CD4-positive, alpha-beta T cell treated with Interferon alpha-2 for 1 hour (primary cell): ENCODE data around the gene TRABD.
"Not testable (repeated sequence)": the region's sequence is repeated elsewhere in the genome, so short reads cannot be mapped to it uniquely, and the experiment has no call there.

Experiments
- DNase-seq, 2 donors: peaks; one replicate each; pipeline ENCODE4 v3.0.0-alpha.2; 2020 to 2022

Gene TRABD

DNA sequence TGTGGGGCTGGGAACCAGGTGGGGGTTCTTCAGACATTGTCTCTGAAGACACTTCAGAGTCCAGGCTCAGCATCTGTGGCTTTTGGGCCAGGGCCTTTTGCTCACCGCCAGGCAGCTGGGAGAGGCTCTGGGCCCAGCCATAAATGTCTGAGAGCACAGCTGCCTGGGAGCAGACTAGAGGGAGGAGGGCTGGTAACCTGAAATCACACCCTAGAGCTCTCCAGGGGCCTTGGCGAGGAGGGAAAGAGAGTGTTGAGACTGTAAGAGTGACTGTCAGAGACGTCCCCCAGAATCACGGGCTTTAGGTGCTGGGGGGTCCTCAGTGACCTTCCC, 4.1 kb downstream of the TRABD start:
- no peak for DNase-seq

DNA sequence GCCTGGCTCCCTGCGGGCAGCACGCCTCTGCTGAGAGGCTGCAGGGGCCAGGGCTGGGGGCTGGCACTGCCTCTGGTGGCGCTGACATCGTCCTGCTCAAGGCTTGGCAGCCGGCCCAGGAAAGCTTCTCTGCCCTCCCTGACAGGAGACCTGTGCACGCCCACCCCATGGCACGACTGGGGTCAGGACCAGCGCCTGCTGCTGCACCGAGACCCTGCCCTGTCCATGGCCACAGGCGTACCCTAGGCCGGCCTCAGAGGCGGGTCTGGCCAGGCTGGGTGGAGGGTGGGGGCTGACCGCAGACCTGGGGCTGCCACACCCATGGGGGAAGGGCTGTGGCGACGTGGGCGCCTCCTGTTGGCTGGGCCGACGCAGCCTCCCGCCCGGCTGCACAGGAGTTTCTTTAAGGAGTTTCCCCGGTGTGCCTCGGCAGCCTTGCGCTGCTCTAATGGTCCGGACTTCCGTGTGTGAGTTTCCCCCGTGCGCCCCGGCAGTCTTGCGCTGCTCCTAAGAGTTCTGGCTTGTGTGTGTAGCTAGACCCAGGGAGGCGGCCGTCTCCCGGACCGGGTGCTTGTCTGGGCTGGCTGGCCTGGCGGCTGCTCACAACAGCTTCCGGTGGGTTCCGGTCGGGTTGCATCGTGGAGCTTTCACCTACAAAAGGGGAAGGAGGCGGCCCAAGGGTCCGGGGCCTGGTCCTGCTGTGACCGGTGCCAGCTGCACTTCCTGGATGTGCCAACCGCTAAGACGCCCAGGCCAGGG, 4.6 kb downstream of the TRABD start:
- peak; percentile 88 to 89 for DNase-seq

DNA sequence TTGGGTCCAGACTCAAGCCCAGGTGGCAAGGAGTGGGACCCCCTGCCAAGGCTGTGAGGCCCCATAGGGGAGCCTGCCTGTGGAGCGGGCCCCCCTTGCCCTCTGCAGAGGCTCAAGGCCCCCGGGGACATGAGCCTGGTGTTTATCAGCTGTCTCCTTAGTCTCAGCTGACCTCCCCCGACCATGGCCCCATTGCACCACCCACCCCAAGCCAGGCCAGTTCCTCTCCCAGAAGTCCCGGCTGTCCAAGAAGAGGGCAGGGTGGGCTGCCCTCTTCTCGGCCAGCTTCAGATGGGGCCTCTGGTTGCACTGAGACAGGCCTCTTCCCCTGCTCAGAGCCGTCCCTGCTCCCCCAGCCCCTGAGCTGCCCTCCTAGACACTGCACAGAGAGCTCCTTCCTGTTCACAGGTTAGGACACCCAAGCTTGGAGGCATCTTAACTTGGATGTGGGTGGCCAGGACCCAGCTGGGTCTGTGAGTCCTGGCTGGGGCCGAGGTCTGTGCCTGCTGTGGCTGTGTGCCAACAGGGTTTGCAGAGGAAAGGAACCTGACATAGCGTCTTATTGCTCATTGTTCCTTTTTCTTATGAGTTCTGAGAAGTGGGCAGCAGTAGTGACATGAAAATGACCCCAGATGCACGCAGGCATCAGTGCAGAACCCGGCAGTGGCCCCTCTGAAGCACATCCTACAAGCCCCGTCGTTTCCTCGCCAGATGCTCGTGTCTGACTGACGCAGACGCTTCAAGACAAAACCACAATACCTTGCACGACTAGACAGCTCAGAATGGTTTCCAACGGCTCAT, 5.4 kb downstream of the TRABD start:
- DNase-seq: peak; percentile 81 to 93

DNA sequence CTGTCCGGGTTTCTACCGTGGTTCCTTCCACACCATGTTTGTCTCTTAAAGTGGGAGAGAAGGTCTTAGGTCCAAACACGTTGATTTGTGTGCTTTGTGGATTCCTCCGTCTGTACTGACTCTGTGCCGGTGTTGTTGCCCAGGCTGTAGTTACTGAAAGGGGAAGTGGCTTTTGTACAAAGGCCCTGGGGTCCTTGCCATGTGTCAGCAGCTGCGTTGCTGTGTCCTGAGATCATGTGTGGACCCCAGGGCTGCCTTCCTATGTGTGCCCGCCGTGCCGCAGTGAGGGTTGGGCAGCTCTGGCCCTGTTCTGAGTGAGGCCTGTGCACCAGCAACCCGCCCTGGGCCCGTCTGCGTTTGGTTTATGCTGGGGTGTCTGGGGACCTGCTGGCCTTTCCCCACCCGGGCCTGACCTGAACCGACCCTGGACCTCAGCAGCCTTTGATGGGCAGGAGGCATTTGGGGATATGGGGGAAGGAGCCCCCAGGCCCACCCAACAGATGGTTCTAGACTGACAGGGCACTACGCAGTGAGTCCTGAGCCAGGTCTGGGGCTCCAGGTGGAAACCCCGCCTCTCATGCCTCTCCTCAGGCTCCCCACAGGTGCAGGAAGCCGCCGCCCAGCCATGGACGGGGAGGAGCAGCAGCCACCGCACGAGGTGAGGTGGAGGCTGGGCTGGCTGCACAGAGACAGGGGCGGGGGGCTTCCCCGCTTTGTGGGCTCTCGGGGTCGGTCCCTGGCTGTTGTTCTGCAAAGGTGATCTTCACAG, 6.9 kb downstream of the TRABD start:
- DNase-seq: peak; percentile 61

DNA sequence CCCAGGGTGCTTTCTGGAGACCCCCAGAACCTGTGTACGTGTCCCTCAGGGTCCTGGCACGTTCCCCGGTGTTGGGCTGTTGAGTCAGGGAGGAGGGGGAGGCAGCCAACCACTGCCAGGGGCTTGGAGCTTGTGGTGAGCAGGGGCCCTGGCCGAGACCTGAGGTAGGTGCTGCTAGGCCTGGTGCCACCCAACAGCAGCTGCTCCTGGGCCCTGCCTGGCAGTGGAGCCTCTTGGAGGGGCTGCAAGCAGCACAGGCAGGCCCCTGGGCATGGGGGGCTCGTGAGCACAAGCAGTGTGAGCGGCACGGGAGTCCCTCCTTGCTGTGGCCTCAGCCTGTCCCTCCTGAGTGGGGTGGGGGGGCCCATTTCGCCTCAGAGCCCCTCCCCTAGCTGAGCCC, 7.9 kb downstream of the TRABD start:
- no peak for DNase-seq

DNA sequence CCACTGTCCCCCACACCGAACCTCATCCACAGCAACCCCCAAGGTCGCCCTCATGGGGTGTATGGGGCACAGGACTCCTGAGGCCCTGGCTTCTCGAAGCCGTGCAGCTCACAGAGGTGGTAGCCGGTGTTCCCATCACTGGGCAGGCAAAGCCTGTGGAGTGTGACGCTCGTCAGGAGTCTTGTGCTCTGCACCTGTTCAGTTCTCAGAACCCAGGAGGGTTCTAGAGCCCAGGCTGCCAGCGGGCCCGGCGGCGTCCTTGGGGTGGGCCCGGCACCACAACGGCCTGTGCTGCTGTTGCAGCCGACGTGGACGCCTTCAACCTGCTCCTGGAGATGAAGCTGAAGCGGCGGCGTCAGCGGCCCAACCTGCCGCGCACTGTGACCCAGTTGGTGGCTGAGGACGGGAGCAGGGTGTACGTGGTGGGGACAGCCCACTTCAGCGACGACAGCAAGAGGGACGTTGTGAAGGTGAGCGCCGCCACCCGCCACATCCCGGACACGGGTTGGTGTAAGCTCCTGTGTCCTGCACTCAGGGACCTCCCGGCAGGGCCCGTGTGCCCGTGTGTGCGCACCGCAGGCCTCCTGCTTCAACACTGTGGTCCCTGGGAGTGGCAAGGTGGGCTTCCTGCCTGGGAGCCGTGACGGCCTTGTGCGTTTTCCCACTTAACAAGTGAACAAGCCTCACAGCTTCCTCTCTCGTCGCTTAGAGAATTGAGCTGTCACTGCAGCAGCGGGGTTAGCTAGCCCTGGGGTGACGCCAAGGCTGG, 8.5 kb downstream of the TRABD start:
- no peak for DNase-seq

DNA sequence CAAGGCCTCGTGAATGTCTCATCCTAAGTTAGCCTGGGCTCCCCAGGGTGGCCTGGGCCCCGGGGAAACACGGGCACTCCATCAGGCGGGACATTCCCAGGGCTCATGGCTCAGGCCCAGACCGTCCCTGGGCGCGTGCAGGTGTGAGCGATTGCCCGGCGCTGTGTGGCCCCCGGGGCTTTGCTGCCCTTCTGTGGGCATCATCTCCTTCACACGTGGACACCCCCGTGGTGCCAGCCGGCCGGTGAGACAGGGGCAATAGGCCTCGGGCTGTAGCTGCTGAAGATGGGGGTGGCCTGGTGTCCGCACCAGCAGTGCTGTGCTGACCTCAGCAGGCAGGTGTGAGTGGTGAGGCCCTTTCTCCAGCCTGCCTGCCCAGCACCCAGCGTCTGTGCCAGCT, 10.5 kb downstream of the TRABD start:
- DNase-seq: no peak

DNA sequence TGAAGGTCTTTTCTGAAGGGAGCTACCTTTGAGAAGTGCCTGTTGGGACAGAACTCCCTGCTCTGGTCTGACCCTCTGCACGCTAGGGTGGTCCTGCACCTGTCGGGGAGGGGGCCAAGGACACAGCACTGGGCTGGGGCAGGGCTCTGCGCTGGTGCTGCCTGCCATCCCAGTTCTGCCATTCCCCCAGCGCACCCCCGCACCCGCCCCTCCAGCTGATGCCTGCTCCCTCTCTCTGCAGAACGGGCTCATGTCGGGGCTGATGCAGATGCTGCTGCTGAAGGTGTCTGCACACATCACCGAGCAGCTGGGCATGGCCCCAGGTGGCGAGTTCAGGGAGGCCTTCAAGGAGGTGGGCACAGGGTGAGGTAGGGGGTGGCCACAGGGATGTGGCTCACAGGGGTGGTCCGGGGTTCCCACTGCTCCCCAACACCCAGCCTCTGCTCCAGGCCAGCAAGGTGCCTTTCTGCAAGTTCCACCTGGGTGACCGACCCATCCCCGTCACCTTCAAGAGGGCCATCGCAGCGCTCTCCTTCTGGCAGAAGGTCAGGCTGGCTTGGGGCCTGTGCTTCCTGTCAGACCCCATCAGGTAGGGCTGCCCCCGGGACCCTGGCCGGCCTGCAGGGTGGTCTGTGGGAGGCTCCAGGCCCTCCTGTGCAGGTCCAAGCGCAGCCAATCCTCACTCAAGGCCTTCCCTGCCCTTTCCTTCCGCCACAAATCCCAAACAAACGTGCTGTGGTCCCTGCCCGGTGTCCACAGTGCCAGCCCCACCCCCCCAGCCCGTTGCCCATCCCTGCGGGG, 11.5 kb downstream of the TRABD start:
- DNase-seq: no peak

DNA sequence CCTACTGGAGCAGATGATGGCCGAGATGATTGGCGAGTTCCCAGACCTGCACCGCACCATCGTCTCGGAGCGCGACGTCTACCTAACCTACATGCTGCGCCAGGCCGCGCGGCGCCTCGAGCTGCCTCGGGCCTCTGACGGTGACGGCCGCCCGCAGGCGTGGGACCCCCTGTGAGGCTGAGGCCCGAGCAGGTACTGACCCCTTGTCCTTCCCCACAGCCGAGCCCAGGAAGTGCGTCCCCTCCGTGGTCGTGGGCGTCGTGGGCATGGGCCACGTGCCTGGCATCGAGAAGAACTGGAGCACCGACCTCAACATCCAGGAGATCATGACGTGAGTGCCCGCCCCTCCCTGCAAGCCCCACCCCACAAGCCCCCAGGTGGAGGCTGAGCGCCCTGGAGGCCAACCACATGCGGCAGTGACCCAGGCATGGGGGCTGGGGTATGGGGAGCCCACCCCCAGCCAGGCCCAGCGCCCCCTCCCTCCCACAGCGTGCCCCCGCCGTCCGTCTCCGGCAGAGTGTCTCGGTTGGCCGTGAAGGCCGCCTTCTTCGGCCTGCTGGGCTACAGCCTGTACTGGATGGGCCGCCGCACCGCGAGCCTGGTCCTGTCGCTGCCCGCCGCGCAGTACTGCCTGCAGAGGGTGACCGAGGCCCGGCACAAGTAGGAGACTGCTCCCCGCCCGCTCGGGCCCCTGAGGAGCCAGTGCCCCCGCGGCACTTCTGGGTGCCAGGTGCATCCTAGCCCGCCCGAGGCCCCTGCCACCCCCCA, 12.3 kb downstream of the TRABD start:
- no peak for DNase-seq

DNA sequence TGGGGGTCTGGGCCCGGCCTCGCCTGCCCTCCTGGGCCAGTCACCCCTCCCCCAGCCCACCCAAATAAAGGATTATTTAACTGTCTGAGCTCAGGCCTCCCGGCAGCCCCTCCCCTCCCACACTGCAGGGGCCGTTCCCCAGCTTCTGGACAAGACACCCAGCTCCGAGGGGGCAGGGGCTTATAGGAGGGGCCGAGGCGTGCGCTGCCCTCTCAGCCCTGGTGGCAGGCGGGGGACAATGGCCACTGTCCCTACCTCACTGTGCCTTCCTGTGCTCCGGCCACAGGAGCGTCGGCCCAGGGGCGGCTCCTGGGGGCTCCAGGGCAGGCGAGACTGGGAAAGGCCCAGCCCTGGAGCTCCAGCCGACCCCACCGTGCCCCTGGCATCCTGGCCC, 12.9 kb downstream of the TRABD start:
- no peak for DNase-seq

DNA sequence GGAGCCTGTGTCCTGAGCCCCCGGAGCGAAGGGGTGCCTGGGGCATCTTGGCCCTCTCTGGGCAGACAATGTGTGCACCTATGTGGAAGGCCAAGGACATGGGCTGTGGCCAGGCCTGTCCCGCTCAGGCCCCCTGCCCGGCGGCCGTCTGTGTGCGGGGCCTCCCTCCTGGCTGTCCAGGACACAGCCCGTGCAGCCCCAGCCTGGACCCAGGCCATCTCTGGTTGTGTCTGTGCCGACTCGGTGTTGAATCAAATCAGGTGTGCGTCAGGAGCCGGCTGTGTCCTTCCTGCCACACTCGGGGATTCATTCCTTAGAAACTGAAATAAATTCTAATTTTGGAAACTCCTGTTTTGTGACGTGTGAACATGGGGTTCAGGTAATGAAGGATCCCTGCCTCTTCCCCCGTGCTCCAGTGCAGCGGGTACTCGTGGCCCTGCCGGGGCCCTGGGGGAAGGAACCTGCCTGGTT, 13.6 kb downstream of the TRABD start:
- DNase-seq: no peak

DNA sequence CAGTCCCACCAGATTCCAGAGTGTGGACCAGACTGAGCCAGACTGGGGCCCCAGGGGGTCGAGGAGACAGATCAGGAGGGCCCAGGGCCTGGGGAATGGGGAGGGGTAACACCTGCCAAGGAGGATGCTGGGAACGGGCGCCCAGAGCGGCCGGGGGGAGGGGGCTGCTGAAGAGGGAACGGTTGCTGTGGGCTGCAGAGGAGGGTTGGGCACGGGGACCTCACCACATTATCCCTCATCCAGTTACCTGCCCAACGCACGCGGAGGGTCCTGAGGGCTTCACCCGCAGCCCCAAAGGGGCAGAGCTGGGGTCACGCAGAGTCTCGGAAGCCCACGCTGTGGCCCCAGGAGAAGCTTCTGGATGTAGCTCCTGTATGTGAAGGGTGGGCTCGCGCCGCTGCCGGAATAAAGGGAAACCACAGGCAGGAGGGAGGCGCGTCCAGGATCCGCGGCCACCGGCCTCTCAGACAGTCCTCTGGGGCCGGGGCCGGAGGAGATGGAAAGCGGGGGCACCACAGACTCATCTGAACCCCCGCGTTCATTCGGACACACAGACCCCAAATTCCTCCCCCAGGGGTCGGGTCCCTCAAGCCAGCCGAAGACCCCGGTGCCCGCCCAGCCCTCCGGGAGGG, 14.2 kb downstream of the TRABD start:
- no peak for DNase-seq

DNA sequence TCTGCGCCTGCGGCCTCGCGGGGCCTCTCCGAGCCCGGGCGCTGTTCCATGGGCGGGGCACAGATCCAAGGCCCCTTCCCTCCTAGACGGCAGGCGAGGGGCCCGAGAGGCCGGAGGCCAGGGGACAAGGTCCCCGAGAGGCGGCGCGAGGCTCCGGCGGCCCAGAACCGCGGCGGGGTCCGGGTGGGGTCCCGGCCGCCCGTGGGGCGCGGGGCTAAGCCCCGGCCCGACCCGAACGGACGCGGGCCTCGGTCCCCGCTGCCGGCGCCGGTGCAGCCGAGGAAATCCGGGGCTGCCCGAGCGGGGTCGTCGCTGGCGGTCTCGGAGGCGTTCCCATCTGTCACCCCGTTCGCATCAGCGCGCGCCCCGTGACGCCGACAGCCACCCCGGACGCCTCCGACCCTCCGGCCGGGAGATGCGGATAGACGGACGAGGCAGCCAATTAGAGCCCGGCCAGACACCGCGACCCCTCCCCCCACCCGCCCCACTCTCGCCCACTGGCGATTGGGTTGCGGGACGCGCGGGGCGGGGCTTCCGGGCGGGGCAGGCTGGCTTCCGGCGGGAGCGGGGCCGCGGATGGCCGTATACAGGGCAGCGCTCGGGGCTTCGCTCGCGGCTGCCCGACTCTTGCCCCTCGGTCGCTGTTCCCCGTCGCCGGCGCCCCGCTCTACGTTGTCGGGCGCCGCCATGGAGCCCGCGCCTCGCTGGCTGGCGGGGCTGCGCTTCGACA, 14.9 kb downstream of the TRABD start, which contains the start of gene SELENOO:
SELENOO (plus strand) TSS at position 551 of the 730 bp plus-strand sequence; CDS start at position 577, 26 bp downstream.
- peak; percentile 90 to 94 for DNase-seq

DNA sequence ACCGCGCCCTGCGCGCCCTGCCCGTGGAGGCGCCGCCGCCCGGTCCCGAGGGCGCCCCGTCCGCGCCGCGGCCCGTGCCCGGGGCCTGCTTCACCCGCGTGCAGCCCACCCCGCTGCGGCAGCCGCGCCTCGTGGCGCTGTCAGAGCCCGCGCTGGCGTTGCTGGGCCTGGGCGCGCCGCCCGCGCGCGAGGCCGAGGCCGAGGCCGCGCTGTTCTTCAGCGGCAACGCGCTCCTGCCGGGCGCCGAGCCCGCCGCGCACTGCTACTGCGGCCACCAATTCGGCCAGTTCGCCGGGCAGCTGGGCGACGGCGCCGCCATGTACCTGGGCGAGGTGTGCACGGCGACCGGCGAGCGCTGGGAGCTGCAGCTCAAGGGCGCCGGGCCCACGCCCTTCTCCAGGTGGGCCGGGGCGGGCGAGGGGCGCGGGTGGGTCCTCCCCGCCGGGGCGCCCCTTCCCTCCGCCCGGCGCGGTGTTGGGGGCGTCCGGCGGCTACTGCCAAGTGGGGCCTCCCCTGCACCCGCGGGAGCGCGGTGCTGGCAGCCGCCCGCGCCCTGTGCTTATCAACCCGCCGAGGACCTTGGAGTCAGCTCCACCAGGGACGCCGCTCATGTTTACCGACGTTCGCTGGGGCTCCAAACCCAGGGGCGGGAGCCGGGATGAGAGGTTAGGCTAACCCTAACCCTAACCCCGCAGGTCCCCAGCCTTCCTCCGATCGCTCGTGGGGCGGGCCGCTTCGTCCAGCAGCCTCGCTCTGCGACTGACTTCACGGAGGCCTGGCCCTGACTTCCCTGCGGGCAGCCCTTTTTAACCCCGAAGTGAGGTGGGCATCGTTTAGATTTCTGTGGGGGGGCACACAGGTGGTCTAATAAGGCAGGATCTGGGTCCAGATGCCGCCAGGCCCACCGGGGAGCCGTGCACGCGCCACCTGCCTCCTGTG, 15.7 kb downstream of the TRABD start:
- DNase-seq: no peak

DNA sequence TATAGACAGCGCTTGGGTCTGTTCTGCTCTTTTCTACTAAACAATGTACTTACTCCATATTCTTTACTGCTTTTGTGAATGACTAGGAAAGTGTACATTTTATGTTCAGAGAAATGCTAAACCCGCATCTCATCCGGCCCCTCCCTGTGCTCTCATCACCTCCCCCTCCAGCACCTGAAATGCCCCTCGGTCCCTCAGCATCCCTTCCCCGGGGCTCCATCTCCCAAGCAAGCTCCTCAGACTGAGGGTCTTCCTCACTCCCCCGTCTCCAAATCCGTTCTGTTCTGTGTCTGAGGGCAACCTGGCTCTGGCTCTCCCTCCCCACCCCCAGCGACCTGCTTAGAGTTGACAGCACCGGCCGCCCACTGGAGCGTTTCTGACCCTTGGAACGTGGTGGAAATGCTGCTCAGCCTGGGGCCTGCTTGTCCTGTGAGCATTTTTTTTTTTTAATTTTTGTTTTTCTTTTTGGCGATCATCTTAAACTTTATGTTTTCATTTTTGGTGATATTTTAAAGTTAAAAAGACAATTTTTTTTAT, 16.5 kb downstream of the TRABD start:
- no peak for DNase-seq

DNA sequence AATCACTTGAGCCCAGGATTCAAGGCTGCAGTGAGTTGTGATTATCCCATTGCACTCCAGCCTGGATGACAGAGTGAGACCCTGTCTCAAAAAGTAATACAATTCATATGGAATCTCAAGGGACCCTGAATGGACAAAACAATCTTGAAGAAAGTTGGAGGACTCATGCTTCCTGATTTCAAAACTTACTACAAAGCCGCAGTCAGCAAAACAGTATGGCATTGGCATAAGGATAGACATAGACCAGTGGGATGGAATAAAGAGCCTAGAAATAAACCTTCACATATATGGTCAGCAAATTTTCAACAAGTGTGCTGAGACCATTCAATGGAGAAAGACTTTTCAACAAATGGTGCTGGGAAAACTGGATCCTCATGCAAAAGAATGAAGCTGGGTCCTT, 17.6 kb downstream of the TRABD start:
- no peak for DNase-seq

DNA sequence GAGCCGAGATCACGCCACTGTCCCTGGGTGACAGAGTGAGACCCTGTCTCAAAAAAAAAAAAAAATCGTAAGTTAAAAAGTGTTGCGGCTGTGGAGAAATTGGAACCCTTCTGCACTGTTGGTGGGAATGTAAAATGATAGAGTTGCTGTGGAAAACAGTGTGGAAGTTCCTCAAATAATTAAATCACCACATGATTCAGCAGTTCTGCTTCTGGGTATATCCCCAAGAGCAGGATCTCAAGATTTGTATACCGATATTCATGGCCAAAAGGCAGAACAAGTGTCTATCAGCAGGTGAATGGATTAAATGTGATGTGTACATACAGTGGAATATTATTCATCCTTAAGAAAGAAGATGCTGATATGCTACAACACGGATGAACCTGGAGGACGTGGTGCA, 18.9 kb downstream of the TRABD start:
- DNase-seq: no peak

DNA sequence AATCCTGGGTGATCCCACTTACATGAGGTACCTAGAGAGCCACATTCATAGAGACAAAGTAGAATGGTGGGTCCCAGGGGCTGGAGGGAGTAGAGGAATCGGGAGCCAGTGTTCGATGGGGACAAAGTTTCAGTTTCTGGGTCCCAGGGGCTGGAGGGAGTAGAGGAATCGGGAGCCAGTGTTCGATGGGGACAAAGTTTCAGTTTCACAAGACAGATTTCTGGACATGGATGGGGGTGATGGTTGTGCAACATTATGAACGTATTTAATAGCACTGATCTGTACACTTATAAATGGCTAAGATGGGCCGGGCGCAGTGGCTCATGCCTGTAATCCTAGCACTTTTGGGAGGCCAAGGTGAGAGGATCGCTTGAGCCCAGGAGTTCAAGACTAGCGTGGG, 19.3 kb downstream of the TRABD start:
- DNase-seq: not testable (repeated sequence)
